Peyer's patch (tissue), 4 donors: Measurements from ENCODE around the gene DPYSL5.

ENCODE experiments used
- CTCF ChIP-seq, 6 experiments: fragments of 450-650 bp in 4 of 6; fragments of 200-600 bp in 2 of 6; sonication (generic) in 1 of 6; IDR thresholded peaks; one replicate each; pipeline ENCODE4 v1.5.1; 2017 to 2019; ENCODE audit warnings: antibody characterized with exemption in 6 of 6, mild to moderate bottlenecking in 3 of 6, moderate library complexity in 1 of 6
- POLR2A ChIP-seq, 2 donors: fragments of 450-650 bp; IDR thresholded peaks; one replicate each; pipeline ENCODE4 v1.5.1; 2017; ENCODE audit warnings: antibody characterized with exemption in 2 of 2, mild to moderate bottlenecking in 2 of 2, moderate library complexity in 2 of 2

- TF ChIP-seq CTCF (IDR thresholded peaks at IDR 0.05), result no peak
- no peak for TF ChIP-seq POLR2A (IDR thresholded peaks at IDR 0.05)
Observed at GRCh38 chr2:26911911-26912861, 64.3 kb downstream of the DPYSL5 start.
